Colon (tissue), 2 donors: ENCODE results near the gene HSFX3.
A peak's percentile ranks its signal among the peaks of the same experiment; 100 is the strongest.
"Not testable (repeated sequence)": the region's sequence is repeated elsewhere in the genome, so short reads cannot be mapped to it uniquely, and the experiment has no call there.

Source experiments
- FAIRE-seq: peaks from 2 replicates; lab custom pipeline; 2012; peaks lifted over from hg19 to GRCh38; lab: Jason Lieb, UNC
- donor health status: control.
- donor health status: control.

The HSFX3 gene

DNA sequence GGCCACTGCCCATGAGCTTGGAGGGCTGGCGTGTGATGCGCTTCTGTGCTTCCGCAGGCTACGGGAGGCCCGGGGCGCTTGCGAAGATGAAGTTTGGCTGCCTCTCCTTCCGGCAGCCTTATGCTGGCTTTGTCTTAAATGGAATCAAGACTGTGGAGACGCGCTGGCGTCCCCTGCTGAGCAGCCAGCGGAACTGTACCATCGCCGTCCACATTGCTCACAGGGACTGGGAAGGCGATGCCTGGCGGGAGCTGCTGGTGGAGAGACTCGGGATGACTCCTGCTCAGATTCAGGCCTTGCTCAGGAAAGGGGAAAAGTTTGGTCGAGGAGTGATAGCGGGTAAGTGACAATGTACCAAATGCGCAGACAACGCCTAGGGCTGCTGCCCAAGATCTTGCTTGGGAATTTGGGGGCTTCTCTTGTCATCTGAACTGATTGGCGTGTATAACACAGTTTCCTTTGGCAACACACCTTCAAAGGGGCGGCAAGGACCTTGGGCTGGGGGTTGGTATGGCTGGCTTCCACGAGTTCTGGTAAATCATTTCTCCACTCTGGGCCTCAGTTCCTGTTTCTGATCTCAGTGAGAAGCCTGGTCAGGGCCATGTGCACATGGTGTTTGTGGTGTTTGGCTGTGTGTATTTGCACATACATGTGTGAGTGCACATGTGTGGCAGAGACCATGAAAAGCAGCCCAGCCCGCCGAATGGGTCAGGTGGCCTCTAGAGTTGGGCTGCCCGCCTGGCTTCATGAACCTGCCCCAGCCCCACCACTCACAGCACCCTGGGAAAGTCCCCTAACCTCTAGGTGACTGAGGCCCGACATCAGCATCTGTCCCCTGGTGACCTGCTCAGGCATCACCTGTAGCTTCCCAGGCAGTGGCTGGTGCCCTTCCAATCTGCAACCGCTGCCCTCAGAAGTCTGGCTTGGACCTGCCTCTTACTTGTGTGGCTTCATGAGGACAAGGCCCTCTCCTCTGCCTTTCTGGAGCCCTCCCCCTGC is 3.9 kb downstream of the HSFX3 start:
- FAIRE-seq = not testable (repeated sequence)

DNA sequence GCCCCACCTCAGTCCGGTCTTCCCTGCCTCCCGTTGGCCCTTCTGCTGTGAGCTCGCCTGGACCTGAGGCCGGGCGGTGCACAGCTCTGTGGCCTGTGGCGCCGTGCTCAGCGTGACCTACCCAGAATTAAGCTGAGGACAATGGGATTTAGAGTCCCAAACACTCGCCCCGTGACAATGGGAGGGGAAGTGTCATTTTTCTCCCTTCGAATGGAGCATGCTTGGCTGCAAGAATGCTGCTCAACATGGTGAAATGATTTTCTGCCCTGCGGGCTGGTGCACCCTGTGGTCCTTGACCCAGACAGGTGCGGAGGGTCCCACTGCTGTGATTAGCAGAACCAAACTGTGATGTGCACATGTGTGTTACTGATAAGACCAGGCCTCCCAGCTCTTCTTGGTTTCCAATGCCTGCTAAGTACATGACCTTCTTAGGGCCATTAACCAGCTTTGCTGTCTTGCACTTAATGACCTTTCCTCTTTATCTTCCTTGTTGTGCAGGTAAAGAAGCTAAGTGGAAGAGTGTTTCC is 8.1 kb downstream of the HSFX3 start:
- peak; percentile 84 for FAIRE-seq

DNA sequence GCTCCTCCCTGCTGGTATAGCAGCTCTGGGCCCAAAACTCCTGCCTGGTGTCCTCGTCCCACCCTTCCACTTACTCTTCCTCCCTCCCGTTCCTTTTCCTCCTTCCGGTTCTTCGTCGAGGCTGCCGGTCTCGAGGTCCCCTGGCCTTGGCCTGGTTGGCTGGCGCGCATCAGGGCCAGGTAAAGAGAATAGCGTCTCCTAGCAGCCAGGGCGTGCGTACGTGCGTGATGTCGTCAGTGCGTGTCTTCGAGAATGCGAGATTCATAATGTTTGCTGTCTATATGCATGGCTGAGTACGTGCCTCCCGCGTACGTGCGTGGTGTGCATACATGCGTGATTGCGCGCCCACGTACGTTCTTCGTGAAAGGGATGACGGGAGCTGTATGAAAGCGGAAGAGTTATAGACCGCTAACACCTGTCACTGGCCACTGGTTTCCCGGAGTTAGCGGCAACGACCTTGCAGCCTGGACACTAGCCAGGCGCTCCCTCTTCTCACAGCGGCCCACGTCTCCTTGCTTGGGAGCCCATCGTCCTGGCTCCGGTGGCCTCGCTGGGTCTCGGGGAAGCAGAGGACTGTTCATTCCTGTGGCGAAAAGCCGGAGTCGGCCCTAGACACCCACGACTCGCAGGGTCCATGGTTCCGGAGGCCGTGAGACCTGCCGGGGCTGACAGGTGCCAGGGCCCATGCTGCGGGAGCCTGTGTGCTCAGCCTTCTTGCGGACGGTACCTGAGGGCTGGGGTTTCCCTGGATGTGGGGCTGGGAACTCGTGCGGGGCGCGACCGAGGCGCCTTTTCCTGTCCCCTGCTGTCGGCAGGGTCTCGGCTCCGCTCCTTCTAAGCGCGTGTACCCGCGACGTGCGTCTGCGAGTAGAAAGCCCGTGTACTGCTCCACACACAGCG is 8.9 kb downstream of the HSFX3 start, which contains the start of gene EOLA1:
Gene EOLA1, plus strand, starts transcription at position 392 of the 900 bp plus-strand sequence. CDS start 4,619 bp downstream, outside the sequence.
- peak; percentile 97 for FAIRE-seq

DNA sequence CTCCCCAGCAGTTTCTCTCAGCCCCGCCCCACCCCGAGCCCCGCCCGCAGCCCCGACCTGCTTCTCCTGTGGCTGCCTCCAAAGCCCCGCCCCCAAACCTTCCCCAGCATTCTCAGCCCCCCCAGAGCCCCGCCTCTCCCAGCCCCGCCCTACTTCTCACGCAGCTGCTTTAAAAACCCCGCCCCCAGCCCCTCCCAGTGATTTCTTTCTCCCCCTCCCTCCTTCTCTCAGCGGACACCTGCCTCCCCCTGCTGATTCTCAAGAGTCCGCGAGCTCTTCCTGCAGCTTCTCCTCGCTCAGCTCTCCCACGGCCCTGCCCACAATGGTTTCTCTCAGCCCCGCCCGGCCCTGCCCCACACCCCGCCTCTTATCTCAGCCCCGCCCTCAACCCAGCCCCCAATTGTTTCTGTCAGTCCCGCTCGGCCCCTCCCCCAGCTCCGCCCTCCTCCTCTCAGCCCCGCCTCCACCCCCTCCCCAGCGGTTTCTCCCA is 9.5 kb downstream of the HSFX3 start:
- FAIRE-seq = no peak

DNA sequence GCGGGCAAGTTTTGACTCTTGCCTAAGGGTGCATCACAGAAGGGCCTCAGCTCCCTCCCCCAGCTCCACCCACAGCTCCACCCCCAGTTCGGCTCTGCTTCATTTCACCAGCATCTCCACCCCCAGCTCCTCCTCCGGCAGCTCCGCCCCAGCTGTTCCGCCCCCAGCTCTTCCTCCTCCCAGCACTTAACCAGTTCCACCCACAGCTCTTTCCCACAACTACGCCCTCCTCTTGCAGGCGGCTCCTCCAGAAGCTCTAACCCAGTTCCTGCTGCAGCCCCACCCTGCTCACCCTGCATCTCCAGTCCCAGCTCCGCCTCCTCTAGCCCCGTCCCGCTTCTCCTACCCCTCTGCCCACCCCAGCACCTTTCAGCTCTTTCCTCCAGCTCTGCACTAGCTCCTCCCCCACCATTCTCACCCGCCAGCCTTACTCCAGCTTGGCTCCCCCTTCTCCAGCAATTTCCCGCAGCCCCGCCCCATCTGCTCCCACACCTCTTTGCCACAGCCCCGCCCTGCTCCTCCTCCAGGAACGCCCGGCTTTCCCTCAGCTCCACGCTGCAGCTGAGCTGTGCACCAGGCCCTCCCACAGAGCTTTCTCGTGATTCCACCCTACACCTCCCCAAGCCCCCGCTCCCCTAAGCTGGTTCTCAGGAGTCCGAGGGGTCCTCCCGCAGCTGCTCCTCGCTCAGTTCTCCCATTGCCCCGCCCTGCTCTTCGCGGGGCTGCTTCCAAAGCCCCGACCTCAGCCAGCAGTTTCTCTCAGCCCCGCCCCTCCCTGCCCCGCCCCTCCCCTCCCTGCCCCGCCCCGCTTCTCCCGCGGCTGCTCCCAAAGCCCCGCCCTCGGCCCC is 10.2 kb downstream of the HSFX3 start:
- FAIRE-seq = no peak

DNA sequence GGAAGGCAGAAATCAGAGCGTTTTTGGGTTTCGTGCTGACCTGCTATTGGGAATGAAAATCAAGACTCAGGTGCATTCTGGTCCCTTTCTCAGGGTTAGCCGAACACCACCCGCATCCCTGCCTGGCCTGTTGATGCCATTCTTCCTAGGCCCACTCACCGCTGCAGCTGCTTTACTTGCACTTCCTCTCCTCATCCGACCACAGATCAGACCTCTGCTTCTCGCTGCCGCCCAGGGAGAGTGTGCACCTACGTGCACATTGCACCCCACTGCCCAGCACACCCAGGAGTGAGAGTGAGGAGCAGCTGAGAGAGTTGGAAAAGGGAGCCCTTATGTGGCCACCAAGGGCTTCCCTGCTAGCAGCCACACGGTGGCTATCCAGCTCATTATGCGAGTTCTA is 12.2 kb downstream of the HSFX3 start:
- FAIRE-seq = not testable (repeated sequence)

DNA sequence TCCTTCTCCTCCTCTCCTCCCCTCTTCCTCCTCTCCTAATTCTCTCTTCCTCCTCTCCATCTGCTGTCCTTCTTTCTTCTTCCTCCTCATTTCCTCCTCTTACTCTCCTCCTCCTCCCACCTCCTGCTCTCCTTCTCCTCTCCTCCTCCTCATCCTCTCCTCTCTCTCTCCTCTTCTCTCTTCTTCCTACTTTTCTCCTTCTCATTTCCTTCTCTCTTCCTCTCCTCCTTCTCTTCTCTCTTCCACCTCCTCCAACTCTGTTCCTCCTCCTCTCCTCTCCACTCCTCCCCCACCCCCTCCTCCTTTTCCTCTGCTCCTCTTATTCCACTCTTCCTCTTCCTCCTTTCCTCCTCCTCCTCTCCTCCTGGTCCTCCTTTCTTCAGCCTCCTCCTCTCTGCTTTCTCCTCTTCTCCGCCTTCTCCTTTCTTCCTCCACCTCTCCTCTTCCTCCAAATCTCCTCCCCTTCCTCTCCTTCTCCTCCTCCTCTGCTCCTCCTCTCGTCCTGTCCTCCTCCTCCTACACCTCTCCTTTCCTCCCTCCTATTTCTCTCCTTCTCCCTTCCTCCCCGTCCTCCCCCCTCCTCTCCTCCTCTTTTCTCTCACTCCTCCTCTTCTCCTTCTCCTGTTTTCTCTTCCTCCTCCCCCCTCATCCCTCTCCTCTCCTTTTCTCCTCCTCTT is 14.7 kb downstream of the HSFX3 start:
- FAIRE-seq = not testable (repeated sequence)

DNA sequence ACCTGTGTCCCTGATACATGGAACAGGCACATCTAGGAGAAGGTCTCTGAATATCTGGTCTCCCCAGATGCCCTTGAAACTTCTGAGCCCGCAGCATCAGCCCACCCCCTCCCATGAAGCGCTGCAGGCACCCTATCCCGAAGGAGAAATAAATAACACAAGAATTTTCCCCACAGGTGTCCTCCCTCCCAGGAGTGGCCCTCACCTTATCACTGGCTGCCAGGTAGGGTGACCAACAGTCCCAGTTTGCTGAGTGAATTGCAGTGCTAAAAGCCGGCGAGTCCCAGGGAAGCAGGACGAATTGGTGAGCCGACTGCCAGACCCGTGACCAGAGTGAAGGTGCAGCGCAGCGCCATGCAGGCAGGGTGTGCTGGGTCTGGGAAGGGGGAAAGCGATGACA is 15.7 kb downstream of the HSFX3 start:
- FAIRE-seq = not testable (repeated sequence)

DNA sequence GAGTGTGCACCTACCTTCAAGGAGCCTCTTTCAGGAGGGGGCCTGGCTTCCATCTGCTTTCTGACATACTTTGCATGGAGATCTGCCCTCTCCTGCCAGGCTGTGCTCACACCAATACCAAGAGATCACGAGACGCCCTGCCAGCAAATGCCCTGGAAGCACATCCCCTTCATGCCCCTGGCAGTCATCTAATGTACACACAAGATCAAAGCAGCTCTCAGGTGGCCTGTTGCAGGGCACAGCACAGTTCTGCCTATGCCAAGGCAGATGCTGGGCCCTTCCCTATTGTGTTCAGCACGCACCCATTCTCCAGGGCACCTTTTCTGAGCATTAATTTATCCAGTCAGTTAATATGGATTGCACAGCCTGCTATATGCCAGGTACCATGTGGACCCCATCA is 16.9 kb downstream of the HSFX3 start:
- FAIRE-seq = not testable (repeated sequence)

DNA sequence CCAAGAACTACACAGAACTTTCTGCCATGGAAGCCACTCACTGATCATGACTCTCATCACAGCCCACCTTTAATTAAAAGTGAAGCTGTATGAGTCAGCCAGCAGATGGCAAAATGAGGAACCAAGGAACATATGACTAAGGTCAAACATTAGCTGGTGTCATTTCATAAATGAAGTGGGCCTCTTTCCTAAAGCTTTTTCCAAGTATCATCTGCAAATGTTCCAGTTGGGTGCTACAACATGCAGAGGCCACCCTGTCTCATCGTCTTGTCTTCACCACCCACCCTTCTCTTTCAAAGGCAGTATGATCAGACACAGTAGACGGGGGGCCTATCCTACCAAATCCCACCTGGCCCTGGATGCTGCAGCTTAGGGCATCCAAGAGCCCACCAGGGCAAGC is 18.1 kb downstream of the HSFX3 start:
- FAIRE-seq = no peak

DNA sequence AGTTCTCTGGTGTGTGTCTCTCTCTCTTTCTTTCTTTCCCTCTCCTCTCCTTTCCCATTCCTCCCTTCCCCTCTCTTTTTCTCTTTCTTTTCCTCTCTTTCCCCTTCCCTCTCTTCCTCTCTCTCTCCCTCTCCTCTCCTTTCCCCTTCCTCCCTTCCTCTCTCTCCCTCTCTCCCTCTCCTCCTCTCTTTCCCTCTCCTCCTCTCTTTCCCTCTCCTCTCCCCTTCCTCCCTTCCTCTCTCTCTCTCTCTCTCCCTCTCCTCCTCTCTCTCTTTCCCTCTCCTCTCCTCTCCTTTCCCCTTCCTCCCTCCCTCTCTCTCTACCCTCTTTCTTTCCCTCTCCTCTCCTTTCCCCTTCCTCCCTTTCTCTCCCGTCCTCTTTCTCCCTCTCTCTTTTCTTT is 21.3 kb downstream of the HSFX3 start:
- no peak for FAIRE-seq

DNA sequence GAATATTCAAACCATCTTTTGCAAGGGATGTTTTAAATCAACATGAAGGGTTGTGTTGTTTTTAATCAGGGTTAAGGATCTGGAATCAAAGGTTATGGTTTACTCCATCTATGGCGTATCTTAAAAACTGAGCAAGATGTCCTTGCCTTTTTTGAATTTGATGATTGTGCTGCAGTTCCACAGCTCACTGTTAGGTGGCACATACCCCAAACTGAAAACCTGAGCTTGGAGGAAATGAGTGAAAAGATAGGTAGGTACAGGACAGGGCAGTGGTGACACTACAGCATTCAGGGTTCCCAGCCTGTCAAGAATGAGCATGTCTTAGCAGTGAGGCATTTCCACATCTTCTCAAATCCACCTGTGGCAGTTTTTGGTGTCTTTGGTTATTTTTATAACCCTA is 22.0 kb downstream of the HSFX3 start:
- FAIRE-seq = peak; percentile 28

DNA sequence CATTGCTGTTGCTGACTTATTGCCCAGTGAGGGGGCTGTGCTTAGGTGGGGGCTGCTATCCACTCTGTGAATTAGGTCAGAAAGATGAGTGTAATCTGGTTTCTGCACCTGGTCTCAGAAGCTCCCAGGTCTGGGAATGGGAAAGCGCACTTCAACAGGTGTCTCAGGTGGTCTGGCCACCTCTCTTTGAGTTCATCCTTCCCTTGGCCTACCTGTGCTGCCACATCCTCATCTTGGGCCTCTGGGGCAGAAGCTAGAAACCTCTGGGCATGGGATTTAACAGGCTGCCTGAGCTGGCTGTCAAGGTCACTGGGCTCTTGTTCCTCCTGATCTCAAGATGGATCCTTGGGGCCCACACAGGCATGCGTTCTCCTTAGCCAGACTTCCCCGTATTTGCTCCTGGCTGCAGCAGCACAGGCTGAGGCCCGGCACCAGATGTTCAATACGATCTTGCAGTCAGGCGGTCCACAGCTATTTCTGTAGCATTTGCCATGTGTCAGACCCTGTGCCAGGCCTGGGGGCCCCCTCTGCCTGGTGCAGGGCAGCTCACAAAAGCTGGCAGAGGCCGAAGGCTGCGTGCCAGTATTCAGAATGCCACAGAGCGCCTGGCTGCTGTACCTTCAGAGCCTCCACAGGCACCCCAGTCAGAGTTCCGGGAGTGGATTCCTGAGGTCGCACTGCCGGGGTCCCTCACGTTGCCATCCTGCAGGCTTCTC is 23.2 kb downstream of the HSFX3 start:
- not testable (repeated sequence) for FAIRE-seq

DNA sequence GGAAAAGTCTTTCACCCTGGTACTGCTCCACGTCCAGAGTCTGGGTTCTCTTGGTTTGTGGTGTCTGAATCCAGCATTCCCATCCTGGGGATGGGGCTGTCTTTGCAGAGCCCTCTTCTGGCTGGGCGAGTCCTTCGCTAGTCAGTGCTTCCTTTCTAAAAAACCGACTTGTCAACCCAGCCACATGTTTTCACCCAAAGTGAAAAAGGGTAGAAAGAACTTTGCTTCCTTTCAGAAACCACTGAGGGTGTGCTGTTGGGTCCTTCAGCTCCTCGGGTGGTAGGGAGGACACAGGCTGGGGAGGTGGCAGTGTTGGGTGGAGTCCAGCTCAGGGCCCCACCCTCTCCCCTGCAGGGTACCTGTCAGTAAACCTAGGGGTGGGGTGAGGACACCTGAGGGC is 23.8 kb downstream of the HSFX3 start:
- not testable (repeated sequence) for FAIRE-seq

DNA sequence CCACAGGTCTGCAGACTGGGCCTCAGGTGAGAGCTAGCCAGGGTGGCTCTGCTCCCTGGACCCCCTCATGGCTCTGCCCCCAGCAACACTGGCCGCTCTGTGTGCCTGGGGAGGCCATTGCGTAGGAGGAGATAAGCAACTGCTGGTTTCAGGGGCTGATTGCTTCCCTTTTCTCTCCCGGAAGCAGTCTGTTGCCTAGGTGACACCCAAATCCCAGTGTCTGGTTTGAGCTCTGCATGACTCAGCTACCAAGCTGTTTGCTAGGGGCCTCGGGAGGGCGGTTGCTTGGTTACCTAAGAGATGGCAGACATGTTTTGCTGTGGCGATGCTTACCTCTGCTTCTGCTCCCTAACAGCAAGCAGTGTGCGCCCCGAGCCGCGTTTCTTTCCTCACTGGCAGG is 24.3 kb downstream of the HSFX3 start:
- peak; percentile 10 for FAIRE-seq

DNA sequence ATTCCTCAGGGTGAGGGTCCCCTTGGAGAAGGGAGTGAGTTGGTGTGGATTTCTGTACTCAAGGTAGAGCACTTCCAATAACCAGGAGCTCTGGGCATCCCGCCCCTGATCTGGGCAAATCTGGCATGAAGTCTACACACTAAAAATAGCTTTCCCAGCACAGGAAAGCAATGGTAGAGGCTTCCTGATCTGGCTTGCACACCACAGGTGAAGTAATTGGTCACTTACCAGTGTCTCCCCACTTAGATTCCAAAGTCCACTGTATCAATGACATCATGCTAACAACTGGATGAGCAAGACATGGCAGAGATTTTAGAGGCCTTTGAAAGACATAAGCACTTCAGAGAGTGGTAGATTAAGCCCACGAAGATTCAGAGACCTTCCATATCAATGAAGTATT is 26.8 kb downstream of the HSFX3 start:
- FAIRE-seq = no peak

DNA sequence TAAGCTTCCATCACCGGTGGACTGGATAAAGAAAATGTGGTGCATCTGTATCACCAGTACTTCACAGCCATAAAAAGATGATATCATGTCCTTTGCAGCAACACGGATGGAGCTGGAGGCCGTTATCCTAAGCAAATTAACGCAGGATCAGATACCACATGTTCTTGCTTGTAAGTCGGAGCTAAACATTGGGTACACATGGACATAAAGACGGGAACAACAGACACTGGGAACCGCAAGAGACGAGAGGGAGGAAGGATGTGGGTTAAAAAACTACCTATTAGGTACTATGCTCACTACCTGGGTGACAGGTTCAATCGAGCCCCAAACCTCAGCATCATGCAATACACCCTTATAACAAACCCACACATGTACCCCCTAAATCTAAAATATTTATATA is 28.3 kb downstream of the HSFX3 start:
- no peak for FAIRE-seq

DNA sequence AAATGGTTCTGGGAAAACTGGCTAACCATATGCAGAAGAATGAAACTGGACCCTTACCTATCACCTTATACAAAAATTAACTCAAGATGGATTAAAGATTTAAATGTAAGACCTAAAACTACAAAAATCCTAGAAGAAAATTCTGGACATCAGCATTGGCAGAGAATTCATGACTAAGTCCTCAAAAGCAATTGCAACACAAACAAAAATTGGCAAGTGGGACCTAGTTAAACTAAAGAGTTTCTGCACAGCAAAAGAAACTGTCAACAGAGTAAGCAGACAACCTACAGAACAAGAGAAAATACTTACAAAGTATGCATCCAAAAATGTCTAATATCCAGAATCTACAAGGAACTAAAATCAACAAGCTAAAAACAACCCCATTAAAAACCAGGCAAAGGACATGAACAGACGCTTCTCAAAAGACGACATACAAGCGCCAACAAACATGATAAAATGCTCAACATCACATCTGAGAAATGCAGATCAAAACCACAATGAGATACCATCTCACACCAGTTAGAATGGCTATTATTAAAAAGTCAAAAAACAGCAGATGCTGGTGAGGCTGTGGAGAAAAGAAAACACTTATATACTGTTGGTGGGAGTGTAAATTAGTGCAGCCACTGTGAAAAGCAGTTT is 29.0 kb downstream of the HSFX3 start:
- FAIRE-seq = not testable (repeated sequence)

DNA sequence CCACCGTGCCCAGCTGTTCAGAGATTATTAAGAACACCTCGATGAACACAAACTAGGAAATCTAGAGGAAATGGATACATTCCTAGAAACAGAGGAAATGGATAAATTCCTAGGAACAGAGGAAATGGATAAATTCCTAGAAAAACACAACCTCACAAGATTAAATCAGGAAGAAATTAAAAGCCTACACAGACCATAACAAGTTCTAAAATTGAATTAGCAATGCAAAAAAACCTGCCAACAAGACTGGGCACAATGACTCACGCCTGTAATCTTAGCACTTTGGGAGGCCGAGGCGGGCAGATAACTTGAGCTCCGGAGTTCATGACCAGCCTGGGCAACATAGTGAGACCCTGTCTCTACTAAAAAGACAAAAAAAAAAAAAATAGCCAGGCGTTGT is 31.5 kb downstream of the HSFX3 start:
- no peak for FAIRE-seq

DNA sequence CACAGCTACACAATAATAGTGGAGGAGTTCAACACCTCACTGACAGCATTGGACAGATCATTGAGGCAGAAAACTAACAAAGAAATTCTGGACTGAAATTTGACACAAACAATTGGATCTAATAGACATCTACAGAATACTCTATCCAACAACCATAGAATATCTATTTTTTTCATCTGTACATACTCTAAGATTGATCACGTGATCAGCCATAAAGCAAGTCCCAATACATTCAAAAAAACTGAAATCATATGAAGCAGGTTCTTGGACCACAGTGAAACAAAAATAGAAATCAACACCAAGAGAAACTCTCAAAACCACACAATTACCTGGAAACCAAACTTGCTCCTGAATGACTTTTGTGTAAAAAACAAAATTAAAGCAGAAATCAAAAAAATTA is 32.4 kb downstream of the HSFX3 start:
- no peak for FAIRE-seq
